Gastrocnemius medialis (tissue), 4 donors: ENCODE results near the gene POMT2.

ENCODE experiments used
- POLR2A ChIP-seq, 2 donors: fragments of 450-650 bp; IDR thresholded peaks; one replicate each; pipeline ENCODE4 v1.6.1; 2017; ENCODE audit warnings: antibody characterized with exemption in 2 of 2, mild to moderate bottlenecking in 2 of 2, moderate library complexity in 2 of 2
- TF ChIP-seq, protein P1 (sequence below), 5 experiments: fragments of 450-650 bp in 3 of 5; fragments of 200-600 bp in 2 of 5; sonication (generic) in 2 of 5; IDR thresholded peaks in 4 of 5; conservative IDR thresholded peaks in 1 of 5; 1 replicate in 4 of 5; 2 replicates in 1 of 5; pipeline ENCODE4 v1.5.1; 2016 to 2019; ENCODE audit warnings: antibody characterized with exemption in 5 of 5, mild to moderate bottlenecking in 3 of 5, moderate library complexity in 3 of 5

DNA sequence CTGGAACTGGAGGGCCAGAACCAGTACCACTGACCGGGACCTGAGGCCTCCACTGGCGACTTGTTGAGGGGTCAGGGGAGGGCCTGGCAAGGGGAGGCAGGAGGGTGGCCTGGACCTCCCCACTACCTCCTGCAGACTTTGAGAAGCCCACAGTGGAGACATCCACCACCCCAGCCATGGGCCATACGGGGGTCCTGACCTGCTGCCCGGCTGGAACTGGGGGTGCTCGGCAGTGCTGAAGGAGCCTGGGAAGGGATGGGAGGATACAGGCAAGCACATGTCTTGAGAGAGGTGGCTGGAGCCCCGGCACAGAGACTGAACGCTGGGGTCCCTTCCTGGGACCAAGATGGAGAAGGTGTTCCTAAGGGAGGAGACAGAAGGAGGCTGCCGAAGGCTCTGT is 64.0 kb downstream of the POMT2 start:
- no peak for TF ChIP-seq POLR2A (IDR thresholded peaks at IDR 0.05)
- TF ChIP-seq, protein P1, sequence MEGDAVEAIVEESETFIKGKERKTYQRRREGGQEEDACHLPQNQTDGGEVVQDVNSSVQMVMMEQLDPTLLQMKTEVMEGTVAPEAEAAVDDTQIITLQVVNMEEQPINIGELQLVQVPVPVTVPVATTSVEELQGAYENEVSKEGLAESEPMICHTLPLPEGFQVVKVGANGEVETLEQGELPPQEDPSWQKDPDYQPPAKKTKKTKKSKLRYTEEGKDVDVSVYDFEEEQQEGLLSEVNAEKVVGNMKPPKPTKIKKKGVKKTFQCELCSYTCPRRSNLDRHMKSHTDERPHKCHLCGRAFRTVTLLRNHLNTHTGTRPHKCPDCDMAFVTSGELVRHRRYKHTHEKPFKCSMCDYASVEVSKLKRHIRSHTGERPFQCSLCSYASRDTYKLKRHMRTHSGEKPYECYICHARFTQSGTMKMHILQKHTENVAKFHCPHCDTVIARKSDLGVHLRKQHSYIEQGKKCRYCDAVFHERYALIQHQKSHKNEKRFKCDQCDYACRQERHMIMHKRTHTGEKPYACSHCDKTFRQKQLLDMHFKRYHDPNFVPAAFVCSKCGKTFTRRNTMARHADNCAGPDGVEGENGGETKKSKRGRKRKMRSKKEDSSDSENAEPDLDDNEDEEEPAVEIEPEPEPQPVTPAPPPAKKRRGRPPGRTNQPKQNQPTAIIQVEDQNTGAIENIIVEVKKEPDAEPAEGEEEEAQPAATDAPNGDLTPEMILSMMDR (IDR thresholded peaks at IDR 0.05 in 4 of 5, conservative IDR thresholded peaks at IDR 0.05 in 1 of 5), result no peak
